NCI-H1417 (cell line): Measurements from ENCODE around the gene PRLR.
"Not testable (repeated sequence)": the region's sequence is repeated elsewhere in the genome, so short reads cannot be mapped to it uniquely, and the experiment has no call there.

ENCODE experiments used
- DNase-seq, 3 experiments: peaks; one replicate each; lab custom pipeline; 2025; lab: John Stamatoyannopoulos, UW

Gene PRLR

DNA sequence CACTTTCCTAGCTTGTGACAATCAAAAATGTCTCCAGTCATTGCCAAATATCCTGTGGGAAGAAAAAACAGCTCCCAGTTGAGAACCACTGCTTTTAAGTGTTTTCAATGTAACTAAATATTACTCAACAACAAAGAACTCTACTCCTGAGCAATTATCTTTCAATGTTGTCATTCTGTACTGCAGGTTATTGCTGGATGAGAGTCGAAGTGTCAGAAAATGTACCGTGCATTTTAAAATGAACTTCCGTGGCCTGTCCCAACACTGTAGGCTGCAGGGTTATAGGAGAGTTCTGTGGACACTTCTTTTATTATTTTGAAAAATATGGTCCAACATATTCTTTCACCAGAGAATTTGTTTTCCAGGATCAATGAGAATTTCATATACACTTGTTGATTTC is 147.8 kb downstream of the PRLR start:
- DNase-seq: no peak

DNA sequence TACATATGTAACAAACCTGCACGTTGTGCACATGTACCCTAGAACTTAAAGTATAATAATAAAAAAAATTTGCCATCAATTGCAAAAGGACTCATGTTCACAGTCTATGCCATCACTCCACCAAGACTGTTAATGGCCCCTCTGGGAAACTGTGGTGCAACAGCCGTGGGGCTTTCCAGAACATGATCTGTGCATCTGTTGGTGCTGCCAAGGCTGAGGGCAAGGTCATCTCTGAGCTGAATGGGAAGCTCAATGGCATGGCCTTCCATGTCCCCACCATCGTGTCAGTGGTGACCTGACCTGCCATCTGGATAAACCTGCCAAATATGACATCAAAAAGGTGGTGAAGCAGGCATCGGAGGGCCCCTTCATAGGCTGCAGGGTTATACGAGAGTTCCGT is 149.2 kb downstream of the PRLR start:
- DNase-seq: no peak

DNA sequence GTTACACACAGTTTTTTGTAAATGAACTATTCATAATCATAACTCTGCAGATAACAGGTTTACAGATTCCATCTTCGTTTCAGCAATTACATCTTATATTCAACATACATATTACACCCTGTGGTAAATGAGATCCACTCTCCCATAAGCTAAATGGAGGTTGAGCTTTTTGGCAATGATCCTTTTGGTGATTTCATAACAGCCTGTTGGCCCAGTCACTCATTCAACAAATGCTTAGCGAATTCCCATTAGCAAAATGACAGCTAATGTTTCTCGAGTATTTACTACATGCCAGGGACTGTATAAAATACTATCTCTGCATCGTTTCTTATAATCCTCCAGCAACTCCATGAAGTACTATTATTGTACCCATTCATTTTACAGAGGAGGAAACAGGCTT is 157.1 kb downstream of the PRLR start:
- no peak for DNase-seq

DNA sequence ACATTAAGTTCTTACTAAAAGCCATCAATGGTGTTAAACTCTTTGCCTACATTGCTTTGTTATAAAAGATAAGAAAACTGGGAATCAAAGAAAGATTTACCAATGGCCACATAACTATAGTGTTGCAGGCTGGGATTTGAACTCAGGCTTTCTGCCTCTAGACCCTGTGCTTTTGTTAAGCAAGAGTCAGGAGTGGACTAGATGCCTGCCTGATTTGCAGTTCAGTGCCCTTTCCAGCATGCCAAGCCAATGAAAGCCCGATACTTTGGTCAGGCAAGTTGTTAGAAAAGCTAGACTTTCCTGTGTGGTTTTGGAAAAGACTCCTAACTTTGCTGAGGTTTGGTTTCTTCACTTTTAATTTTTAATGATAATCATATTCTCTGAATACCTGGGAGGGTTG is 161.1 kb downstream of the PRLR start:
- DNase-seq: no peak

DNA sequence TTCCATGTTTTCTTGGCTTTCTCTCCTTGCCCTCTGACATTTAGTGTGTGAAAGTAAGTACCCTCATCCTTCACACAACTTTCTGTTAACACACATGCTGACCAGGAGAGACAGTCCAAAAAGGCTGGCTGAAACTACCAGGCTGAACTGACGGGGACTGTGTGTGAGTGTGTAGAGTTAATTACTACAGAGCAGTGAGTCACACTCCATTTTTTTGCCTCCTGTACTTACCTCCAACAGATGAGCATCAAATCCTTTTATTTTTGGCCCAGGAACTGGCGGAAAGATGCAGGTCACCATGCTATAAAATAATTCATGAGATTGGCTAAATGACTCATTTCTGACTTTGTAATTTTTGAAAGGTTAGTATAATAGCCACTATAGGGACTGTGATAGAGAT is 162.3 kb downstream of the PRLR start:
- no peak for DNase-seq

DNA sequence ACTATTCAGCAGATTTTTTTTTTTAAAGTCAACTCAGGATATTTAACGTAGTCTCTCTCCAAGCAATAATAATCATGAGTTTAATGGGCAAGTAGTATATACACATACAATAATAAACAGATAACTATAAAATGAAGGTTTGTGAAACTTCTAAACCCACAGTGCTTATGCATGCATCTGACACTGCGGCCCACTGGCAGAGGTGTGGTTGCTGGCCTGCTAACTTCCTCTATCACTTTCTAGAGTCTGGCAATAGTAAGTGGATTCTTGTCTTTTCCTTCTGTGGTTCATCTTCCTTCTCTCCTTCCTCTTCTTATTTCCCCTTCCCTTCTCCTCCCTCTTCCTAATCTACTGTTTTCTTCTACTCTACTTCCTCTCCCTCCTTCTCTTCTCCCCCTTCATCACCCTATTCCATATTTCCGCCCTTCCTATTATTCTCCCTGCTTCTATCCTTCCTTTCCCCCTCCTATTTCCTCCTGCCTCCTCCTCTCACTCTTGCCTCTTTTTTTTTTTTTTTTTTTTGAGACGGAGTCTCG is 164.0 kb downstream of the PRLR start:
- DNase-seq: no peak

DNA sequence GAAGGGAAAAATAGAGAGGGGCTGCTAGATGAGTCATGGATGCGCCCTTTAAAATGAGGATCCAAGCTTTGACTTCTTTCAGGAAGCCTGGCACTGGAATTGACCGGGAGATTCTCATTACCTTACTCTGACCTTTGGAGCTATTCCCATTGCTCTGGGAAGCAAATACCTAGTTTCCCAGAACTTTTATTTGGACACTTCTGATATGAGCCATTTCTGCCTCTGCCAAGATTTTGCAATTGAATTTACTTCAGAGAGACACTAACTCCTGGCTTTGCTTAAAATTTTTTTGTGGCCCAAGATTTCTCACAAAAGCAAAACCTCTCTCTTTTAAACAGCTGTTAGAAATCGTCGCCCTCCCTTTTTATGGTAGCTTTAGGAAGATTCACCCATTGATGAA is 166.9 kb downstream of the PRLR start:
- DNase-seq: no peak

DNA sequence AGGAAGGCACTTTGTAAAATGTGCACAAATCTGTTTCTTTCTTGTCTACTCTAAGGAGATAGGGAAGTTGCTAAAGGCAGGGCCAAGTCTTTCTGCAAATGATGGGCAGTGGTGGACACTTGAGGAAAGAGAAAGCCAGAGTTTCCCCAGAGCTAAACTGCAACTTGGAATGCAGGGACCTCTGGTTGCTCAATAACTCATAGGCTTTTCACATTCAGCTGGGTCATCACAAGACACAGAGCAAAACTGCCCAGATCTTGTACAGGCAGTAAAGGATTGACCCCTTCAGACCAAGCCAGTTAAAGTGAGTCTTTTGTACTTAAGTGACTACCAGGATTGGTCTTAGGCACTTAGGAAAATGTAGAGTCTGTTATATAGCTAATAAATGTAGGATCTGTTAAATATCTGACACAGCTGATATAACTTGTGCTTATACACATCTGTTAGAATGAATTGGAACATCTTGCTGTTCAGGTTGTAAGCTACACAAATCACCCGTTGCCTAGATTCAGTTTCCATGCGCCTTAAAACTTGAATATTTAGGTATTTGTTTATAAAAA is 169.0 kb downstream of the PRLR start:
- DNase-seq: no peak

DNA sequence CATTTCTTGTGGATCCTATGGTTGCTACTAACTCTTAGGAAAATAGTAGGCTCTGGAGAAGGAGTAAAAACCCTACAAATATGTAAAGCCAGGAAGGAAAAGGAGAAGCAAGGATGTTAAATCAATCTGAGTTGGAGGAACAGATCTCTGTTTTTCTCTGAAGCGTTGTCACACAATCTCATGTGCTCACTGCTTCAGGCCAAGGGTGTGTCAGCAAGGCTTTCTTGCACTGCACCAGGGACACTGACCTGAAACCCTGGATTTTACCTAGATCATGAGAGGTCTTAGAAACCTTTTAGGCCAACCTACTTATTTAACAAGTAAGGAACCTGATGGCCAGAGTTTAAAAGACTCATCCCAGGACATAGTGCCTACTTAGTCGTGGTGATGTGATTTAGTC is 170.1 kb downstream of the PRLR start:
- DNase-seq: no peak

DNA sequence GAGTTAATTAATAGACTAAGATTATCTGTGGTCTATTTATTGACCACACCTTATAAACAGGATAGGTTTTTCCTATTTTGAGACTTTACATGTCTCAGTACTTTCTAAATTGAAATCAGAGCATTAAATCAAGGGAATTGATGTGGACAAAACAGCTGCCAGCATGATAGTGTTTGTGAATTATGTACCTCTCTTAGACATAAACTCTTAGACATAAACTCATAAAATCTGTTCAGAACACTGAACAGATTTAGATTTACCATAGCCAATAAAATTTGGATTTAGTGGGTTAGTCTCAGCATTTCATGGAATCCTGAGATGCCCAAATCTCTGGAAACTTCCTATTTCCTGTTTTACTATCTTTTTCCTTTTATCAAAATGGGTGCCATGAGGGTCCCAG is 171.0 kb downstream of the PRLR start:
- no peak for DNase-seq

DNA sequence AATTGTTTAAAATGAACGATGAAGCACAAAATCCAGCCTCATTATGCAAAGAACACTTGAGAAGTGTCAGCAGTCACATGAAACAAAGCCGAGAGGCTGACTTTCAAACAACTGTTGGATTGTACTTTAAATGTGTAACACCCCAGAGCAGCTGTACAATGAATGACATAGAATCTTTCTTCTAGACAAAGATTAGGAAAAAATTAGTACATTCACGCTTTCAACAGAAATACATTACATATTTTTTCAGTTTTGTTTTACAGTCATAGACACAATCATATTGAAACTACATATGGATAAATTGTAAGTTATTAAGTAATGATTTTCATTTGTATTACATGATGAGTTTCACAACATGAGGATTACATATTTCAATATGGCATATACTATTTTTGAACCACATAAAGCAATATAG is 171.9 kb downstream of the PRLR start:
- DNase-seq: no peak

DNA sequence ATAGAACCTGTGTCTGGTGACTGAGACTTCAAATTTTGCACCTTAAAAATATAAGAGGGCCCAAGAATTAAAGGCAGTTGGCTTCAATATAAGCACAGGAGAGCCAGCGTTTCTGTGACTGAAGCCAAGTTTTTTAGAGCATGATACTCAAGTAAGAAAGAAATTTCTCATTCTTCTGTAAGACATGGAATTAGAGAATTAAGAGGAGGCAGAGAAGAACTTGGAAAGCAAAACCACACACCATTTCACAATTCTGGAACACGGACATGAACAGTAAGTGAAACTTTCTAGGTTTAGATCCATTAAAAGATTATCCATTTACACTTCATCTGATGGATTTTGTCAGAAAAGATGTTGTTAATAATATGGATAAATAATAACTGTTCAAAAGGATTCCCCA is 173.6 kb downstream of the PRLR start:
- no peak for DNase-seq

DNA sequence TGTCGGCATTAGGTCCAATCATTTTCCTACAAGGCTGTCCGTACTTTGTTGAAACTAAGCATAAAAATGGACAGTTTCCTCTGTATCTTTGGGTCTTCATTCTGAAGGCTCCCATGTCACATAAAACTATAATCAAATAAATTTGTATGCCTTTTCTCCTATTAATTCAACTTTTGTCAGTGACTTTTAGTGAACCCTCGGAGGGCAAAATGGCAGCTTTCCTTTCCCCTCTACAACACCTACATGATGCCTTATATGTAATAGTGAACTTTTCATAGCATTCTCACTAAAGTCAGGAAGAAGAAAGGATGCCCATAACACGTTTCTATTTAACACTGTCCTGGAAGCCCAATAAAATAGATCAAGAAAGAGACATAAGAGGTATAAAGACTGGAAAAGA is 177.4 kb downstream of the PRLR start:
- no peak for DNase-seq

DNA sequence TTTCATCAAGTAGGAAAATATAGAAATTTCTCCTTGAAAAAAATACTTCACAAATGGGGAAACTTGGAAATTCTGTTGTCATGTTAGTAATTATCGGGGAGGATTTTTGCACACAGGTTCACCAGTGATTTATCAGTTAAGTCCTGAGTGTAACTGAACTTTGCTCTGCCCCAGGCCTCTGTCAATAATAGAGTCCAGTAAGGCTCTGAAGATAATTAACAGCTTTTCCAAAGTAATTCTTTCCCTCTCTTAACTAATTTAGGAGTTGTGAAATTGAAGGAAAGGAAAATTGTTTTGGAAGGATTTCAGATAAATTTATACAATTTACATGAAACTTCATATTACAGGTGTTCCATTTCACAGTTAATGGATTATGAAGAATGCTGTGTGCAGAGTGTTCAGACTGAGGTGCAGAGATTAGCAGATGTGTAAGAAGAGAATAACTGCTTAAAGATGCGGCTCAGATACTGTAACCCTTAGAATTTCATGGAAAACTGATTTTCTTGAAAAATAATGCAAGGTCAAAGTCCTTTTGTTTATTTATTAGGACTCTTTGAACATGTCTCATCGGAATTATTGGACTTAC is 179.7 kb downstream of the PRLR start:
- DNase-seq: no peak

DNA sequence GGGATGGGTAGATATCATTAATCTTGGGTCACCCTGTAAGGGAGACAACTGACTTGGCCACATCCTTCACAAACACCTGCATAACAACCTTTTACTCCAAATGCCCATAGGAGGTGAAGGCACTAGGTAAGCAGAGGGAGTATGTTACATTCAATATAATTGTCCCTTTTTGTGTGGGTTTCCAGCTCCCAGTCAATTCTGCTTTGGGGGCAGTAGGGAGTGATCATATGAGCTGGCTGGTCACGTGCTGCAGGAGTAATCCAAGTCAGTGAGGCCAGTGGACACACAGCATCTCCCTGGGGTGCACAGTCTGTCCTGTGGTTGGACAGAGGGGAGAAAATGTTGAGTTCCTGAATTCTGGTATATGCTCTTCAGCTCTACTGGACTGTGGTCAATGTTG is 181.4 kb downstream of the PRLR start:
- DNase-seq: no peak

DNA sequence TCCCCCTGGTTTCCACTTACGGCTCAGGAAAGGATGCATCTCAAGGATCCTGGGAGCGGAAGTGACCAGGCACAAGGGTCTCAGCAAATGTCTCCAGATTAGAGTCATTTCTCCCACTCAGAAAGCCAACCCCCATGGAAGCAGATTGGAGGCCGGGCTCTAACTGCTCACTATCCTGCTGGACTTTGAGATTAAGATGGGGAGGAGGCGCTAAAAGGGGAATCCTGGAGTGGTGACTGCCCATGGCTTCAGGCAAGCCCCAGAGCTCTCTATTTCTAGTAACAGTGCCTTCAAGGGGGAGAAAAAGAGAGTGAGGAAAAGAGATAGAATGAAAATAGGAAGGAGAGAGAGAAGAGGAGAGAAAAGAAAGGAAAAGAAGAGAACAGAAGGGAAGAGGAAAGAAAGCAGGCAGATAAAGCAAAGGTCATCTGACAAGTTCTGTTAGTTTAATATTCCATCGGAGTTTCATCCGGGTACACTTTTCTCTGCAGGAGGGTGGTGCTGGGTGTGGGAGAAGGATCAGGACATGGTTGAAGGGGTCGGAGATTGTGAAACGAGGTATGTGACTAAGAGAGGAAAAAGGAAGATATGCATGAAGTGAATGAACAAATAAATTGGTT is 182.4 kb downstream of the PRLR start, which contains the start of gene AGXT2:
Gene AGXT2, minus strand, starts transcription at position 165 of the 620 bp plus-strand sequence. Its CDS starts 57 bp downstream, at position 108.
- no peak for DNase-seq

DNA sequence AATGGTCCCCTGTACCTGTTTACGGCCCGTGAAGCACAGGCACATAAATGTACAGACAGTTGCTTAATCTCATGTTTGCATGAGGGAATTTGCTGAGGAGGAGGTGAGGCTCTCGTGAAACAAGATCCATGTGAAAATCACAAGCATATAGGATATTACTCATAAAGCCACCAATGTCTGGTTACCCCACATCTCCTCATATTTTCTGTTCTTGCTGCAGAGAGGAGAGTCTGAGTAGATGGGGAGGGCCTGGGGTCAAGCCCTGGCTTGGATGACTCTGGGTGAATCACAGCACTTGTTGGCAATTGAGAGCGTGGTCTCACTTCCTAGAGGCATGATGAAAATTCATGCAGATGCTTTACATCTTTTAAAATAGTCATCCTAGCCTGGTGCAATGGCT is 183.5 kb downstream of the PRLR start:
- DNase-seq: no peak

DNA sequence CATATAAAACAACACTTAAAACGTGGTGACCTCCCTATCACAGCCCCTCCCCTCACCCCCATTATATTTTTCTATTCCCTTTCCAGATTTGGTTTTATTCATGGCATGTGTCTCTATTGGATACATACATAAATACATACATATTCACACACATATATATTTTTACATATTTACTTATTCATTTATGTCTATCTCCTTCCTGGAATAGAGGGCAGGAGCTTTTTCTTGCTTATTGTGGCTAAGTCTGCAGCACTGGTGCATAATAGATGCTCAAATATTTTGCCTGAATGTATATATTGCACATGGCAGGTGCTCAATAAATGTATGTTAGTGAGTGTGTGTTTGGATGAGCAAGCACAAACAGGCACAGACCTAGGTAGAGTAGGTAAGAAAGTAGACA is 185.0 kb downstream of the PRLR start:
- DNase-seq: no peak

DNA sequence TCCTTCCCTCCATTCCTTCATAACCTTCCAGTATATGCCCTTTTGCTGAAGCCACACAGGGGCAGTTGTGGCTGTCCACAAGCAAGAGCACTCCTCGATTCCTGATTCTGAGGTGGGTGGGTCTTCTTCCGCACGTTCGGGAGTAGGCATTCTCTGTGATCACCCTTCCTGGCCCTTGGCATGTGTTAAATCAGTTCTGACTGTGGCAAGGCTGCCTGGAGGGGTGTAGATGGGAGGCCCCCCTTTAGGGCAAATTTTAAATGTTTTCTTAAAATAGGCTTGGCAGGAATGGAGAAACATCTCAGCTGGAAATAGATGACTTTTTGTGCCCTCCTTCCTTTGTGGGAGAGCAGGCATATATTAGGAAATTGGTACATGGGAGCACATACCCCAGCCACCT is 185.6 kb downstream of the PRLR start:
- no peak for DNase-seq

DNA sequence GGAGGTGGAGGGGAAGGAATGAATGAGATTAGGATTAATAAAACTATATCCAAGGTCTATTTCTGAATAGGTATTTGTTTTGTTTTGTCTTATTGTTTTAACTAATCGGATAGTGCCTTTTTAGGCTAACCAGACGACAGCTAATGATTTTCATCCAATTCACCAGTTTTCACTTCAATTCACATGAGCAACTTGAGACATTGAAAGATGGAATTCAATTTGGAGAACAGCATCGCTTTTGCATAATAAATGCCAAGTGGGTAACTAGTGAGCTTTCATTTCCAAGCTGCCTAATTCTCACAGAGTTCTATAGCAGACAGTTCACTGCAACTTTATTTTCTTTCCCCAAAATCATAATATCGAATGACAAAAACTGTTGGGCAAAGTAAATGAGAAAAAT is 187.5 kb downstream of the PRLR start:
- DNase-seq: no peak

DNA sequence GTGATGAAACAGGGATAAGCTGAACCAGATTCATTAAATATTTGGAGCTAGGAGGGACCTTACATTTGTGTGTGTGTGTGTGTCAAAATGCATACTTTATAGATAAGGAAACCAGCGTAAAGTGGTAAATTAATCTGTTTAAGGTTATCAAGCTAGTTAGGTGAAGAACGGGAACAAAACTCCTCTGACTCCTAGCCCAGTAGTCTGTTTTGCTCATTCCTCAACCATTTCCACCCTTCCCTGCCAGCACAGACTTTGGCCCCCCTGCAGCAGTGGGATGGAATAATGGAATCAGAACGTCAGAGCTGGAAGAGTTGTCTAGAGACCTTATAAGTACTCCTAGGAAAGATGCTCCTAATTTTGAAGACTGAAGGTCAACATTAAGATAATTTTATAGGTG is 189.0 kb downstream of the PRLR start:
- DNase-seq: no peak

DNA sequence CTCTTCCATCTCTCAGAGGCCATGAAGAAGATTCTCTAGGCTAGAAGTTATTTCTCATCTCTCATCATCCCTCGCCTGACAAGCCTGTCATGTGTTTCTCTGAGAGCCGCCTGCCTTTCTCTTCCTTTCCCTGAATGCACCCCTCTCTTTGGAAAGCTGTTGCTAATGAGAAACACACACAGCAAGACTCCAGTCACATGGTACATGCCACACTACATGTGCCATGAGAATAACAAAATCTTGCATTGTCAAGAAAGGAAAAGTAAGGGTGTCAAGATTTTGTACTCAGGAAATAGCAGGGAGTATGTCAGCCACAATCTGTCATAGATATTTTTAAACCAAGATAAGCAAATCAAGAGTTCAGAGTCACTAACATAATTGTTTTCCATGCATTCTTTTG is 191.4 kb downstream of the PRLR start:
- no peak for DNase-seq

DNA sequence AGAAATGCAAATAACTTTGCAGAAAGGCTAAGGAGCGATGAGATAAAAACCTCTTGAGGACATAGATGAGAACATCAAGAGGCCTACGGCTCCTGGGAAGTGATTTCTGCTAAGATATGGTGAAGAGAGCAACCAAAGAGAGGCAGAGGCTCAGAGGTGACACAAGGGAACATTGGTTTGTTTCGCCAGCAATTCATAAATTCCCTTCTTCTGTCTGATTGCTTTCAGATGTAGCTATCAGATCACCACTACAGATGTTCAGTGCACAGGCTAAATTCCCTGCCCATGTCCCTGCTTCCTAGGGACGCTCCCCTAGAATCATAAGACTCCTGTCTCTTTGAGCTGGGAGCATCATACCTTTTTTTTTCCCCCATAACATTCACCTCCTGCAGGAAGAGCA is 193.8 kb downstream of the PRLR start:
- no peak for DNase-seq

DNA sequence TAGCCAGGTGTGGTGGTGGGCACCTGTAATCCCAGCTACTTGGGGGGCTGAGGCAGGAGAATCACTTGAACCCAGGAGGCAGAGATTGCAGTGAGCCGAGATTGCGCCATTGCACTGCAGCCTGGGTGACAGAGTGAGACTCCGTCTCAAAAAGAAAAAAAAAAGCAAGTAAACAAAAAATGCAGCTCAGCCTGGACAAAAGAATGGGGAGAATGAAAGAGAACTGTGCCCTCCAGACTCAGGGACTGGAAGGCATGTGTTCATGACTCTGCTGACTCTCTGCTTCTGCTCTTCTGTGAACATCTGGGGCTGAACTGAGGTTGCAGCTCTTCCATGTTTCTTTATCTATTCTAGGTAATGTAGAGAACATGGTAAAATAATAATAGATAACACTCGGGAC is 194.4 kb downstream of the PRLR start:
- DNase-seq: not testable (repeated sequence)
